Psoas muscle (tissue), 8 donors: Measurements from ENCODE around the gene MAST4. TPM values are rescaled to one million over a fixed set of nuclear protein-coding genes. Genes with fewer than 3 reads are reported as not detected.

Experiments
- ATAC-seq, 4 donors: fragments of 200-7000 bp; cut with Tn5 transposase; one replicate each; pipeline ENCODE4 v1.9.1; 2020; ENCODE audit warnings: moderate library complexity in 3 of 4, mild to moderate bottlenecking in 2 of 4
- DNase-seq, 2 donors: peaks; one replicate each; pipeline ENCODE4 v3.0.0-alpha.2; 2020
- H3K27ac ChIP-seq: fragments of 200-600 bp; one replicate; pipeline ENCODE4 v1.8.0; 2022
- H3K27me3 ChIP-seq, 3 donors: fragments of 200-600 bp in 1 of 3; one replicate each; pipeline versions ENCODE4 v1.6.1 to v1.8.0; 2013 to 2022; ENCODE audit warnings: low read length in 2 of 3, mild to moderate bottlenecking in 2 of 3, moderate library complexity in 1 of 3; ENCODE audit not compliant: insufficient read depth in 3 of 3
- H3K36me3 ChIP-seq, 2 donors: fragments of 200-600 bp in 1 of 2; one replicate each; pipeline versions ENCODE4 v1.6.1 to v1.8.0; 2013 to 2022; ENCODE audit warnings: low read depth in 1 of 2, mild to moderate bottlenecking in 1 of 2, moderate library complexity in 1 of 2; ENCODE audit not compliant: insufficient read depth in 1 of 2
- H3K4me1 ChIP-seq: fragments of 200-600 bp; one replicate; pipeline ENCODE4 v1.8.0; 2022
- H3K4me3 ChIP-seq: fragments of 200-600 bp; one replicate; pipeline ENCODE4 v1.8.0; 2022; ENCODE audit warnings: mild to moderate bottlenecking
- H3K9me3 ChIP-seq: fragments of 200-600 bp; one replicate; pipeline ENCODE4 v1.8.0; 2022
- WGBS, 3 donors: extraction: QIAGEN DNeasy Blood & Tissue Kit; methylation state at CpG; one replicate each; pipeline versions ENCODE4 v1.1.6 to v1.1.7; 2013; 5-methylcytosine and 5-hydroxymethylcytosine counted together
- intact Hi-C, 2 donors: fragments of 100-400 bp; cut with DNase I; formaldehyde crosslinking; loops; one replicate each; pipeline versions ENCODE4 v1.11.0 to v1.14.2; 2022
- polyA plus RNA-seq, 3 donors: library from polyadenylated mRNA; stranded (reverse); fragments of 200-250 nt; gene quantifications; one replicate each; pipeline ENCODE4 v1.2.3, GENCODE V29; 2013
- total RNA-seq, 4 donors: library from RNA; stranded (reverse); fragmentation: NEBNext Ultra II Directional in 2 of 4; extraction: Animal tissue kit (Norgen Biotek cat#: 25700) in 2 of 4; gene quantifications; one replicate each; pipeline versions ENCODE4 v1.2.1 to v1.2.4, GENCODE V29; 2021 to 2023
- TF ChIP-seq, protein P1 (sequence below): fragments of 200-600 bp; IDR thresholded peaks from one replicate; pipeline ENCODE4 v1.8.0; 2022; ENCODE audit warnings: antibody characterized with exemption
- donor health status: healthy with polysubstance abuse.
- donor health status: DM: no; HTN: no; CAD: no; lungs with moderate emphysema.
- donor health status: Bipolar disorder and iron deficiency.
- donor health status: healthy.
- donor health status: DM: yes; HTN: yes; CAD: no.
- donor health status: DM: no; HTN: no; CAD: no.
- donor health status: DM: no; HTN: no; CAD: no.
- donor health status: DM: yes; HTN: yes; CAD: no.

MAST4 gene
- total and polyA plus RNA-seq, 7 donors = 3.2 to 123 (median 12.1) TPM

DNA sequence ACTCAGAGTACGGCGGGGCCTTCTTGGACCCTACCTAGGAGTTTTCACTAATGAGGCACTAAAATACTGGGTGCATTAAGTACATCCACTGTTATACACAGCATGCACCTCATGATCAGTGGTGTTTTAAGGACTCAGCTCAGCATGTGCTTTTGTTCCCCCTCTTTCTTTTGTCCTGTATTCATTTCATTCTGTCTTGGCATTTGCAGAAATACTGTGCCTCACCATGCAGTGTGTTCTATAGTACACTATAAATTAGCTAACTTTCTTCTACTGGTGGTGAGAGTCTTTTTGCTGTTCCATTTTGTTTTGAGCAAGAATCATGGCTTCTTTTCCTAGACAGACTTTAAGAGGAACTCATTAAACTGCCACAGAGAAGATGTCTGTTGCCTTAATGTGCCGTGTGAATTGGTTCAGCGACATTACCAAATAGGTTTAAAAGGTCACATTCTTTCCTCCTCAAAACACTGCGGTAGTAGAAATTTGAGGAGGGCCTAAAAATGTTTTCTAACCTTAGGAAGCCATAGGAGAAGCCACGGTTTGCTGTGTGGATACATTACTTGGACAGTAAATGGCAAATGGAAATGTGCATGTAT is 276.6 kb downstream of the MAST4 start:
- no peak overlapping the region for H3K4me3 ChIP-seq
- intact Hi-C loops = no loop called here
- ATAC-seq = no peak
- no peaks in the 10 kb centered on the region for H3K9me3 ChIP-seq
- H3K36me3 ChIP-seq = no peaks in the 10 kb centered on the region
- 64 to 78% (median 65%) methylated on average over 6 of the region's 6 CpGs for WGBS, 3 donors
- DNase-seq = no peak
- no peak overlapping the region for H3K27ac ChIP-seq
- H3K27me3 ChIP-seq = no peaks in the 10 kb centered on the region
- TF ChIP-seq, protein P1, sequence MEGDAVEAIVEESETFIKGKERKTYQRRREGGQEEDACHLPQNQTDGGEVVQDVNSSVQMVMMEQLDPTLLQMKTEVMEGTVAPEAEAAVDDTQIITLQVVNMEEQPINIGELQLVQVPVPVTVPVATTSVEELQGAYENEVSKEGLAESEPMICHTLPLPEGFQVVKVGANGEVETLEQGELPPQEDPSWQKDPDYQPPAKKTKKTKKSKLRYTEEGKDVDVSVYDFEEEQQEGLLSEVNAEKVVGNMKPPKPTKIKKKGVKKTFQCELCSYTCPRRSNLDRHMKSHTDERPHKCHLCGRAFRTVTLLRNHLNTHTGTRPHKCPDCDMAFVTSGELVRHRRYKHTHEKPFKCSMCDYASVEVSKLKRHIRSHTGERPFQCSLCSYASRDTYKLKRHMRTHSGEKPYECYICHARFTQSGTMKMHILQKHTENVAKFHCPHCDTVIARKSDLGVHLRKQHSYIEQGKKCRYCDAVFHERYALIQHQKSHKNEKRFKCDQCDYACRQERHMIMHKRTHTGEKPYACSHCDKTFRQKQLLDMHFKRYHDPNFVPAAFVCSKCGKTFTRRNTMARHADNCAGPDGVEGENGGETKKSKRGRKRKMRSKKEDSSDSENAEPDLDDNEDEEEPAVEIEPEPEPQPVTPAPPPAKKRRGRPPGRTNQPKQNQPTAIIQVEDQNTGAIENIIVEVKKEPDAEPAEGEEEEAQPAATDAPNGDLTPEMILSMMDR = no peak
- H3K4me1 ChIP-seq = no peaks in the 10 kb centered on the region

DNA sequence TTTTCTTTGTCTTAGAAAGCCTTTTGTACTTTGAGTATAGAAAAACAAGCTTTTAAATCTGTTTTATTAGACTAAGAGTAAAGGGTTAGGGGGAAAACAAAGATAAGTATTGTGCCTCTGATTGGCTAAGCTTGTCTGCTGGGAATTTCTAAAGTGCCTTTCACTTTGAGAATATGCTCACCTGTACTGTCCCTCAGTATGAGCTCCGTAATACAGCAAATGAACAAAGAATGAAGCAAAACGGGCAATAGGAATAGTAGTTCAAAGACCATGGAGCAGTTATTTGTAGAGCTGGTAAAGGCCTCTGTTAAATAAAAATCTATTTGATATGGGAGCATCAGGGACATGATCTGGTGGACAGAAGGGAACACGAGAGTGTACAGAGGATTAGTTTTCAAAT is 277.8 kb downstream of the MAST4 start:
- TF ChIP-seq, protein P1 = no peak
- Histone ChIP-seq H3K4me1 (no peaks in the 10 kb centered on the region), H3K27me3 (no peaks in the 10 kb centered on the region), H3K27ac (no peak overlapping the region), H3K9me3 (no peaks in the 10 kb centered on the region), H3K36me3 (no peaks in the 10 kb centered on the region), H3K4me3 (no peak overlapping the region)
- DNase-seq (no peak), ATAC-seq (no peak)
- WGBS, 3 donors = 62 to 67% (median 63%) methylated on average over 3 of the region's 3 CpGs
- intact Hi-C loops = no loop called here

DNA sequence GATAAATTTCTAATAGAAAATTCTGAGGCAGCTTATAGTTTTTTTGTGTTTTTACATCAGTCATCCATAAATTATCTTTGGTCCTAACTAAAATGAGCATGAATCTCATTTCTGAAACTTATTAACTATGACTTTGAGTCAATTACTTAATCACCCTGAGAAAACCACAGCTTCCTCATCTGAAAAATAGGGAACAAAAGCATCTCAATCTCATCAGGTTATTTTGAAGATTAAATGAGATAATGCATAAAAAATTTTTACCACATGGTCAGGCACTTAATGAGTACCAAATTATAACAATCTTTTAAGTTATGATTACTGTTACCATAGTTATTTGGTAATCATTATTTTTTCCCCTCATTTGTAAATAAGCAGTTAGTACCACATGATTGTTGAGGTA is 279.1 kb downstream of the MAST4 start:
- no peaks in the 10 kb centered on the region for H3K27me3 ChIP-seq
- intact Hi-C loops = no loop called here

DNA sequence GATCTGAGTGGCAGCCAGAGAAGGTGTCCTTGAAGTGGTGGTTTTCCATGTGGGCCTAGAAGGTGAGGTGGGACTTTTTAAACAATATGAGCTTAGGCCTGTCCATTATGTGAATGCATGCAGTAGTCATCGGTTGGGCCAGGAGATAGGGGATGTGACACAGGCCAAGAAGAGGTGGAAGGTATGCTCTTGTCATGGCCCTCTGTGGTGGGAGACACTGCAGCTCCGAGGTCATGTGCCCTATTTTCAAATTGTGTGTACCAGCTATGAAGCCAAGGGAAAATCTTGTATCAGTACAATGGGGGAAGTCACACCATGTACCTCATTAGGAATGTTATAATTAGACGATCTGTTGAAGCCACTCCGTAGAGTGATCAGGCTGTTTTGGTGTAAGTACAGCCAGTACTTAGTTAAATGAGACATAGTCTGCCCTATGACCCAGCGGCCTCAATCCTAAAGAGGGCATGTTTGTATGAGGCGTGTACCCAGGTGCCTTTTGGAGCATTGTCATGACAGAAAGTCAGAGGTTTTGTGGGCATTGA is 280.1 kb downstream of the MAST4 start:
- Histone ChIP-seq H3K27me3 (no peaks in the 10 kb centered on the region), H3K36me3 (no peaks in the 10 kb centered on the region), H3K4me1 (no peaks in the 10 kb centered on the region), H3K9me3 (no peaks in the 10 kb centered on the region), H3K4me3 (no peak overlapping the region), H3K27ac (no peak overlapping the region)
- intact Hi-C loops = no loop called here
- TF ChIP-seq, protein P1 = no peak
- DNase-seq = no peak
- ATAC-seq = no peak
- WGBS, 3 donors = 90 to 98% (median 96%) methylated on average over 6 of the region's 6 CpGs

More for the DNA sequence above, 279.1 kb downstream of the MAST4 start:
- ATAC-seq (no peak), DNase-seq (no peak)
- Histone ChIP-seq H3K36me3 (no peaks in the 10 kb centered on the region), H3K4me3 (no peak overlapping the region), H3K27ac (no peak overlapping the region), H3K9me3 (no peaks in the 10 kb centered on the region), H3K4me1 (no peaks in the 10 kb centered on the region)
- TF ChIP-seq, protein P1 = no peak

DNA sequence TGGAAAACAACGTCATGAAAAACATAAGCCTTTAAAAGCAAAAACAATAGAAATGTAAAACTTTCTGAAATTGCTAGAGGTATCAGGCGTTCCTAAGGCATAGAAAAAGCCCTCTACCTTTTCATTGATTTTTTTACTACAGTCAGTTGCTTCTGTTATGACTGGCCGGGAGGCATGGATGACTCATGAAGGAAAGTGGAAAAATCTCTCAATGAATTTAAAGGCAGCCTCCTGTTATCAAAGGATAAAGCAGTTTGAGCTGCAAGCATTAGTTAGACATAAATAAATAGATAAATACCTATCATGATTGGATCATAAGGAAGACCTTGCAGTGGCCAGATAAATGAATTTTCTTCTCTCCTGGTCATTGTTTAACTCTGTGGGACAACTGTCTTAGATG is 281.6 kb downstream of the MAST4 start:
- ATAC-seq = no peak

More for the DNA sequence above, 281.6 kb downstream of the MAST4 start:
- Histone ChIP-seq H3K4me1 (no peaks in the 10 kb centered on the region), H3K4me3 (no peak overlapping the region), H3K9me3 (no peaks in the 10 kb centered on the region), H3K27ac (no peak overlapping the region), H3K36me3 (no peaks in the 10 kb centered on the region), H3K27me3 (no peaks in the 10 kb centered on the region)
- no peak for DNase-seq
- TF ChIP-seq, protein P1 = no peak
- 72 to 76% (median 72%) methylated on average over 3 of the region's 3 CpGs for WGBS, 3 donors
- intact Hi-C loops = no loop called here
